Skeletal muscle tissue (tissue), 4 donors: ENCODE measurements around the gene C10orf71. TPM values are rescaled to one million over a fixed set of nuclear protein-coding genes. Genes with fewer than 3 reads are reported as not detected.

Experiments
- H3K27ac ChIP-seq: one replicate; pipeline ENCODE4 v1.7.0; 2013; ENCODE audit warnings: mild to moderate bottlenecking, low read depth, low read length, inconsistent platforms
- H3K27me3 ChIP-seq, 3 donors: one replicate each; pipeline ENCODE4 v1.7.0; 2013; ENCODE audit warnings: low read length in 3 of 3; ENCODE audit not compliant: control insufficient read depth in 3 of 3, insufficient read depth in 3 of 3
- H3K36me3 ChIP-seq, 3 donors: one replicate each; pipeline ENCODE4 v1.7.0; 2013; ENCODE audit warnings: low read length in 3 of 3; ENCODE audit not compliant: control insufficient read depth in 3 of 3, insufficient read depth in 3 of 3
- H3K4me1 ChIP-seq, 3 donors: one replicate each; pipeline ENCODE4 v1.7.0; 2013; ENCODE audit warnings: low read length in 3 of 3, mild to moderate bottlenecking in 3 of 3; ENCODE audit not compliant: control insufficient read depth in 3 of 3, insufficient read depth in 3 of 3
- H3K4me3 ChIP-seq, 3 donors: one replicate each; pipeline ENCODE4 v1.7.0; 2013; ENCODE audit warnings: low read length in 3 of 3
- H3K9ac ChIP-seq, 3 donors: one replicate each; pipeline ENCODE4 v1.7.0; 2013; ENCODE audit warnings: low read length in 3 of 3, mild to moderate bottlenecking in 3 of 3, moderate library complexity in 2 of 3, low read depth in 1 of 3
- H3K9me3 ChIP-seq, 3 donors: one replicate each; pipeline ENCODE4 v1.7.0; 2013; ENCODE audit warnings: low read length in 3 of 3; ENCODE audit not compliant: control insufficient read depth in 3 of 3
- total RNA-seq: library from RNA; depleted of rRNA; stranded (reverse); fragments of >200 nt; gene quantifications from one replicate; pipeline ENCODE4 v1.2.3, GENCODE V29; 2014
- donor health status: Osteomylitis.

Gene C10orf71
- total RNA-seq, 1 donor from 2014 or later, result 4.7 TPM

- H3K4me1 ChIP-seq, result peaks cover 5 to 24% (median 21%) of the 10 kb centered on the region in 3 donors
- no peaks in the 10 kb centered on the region for H3K27me3 ChIP-seq
- H3K9me3 ChIP-seq, result no peaks in the 10 kb centered on the region
- H3K9ac ChIP-seq, result no peak overlapping the region
- H3K36me3 ChIP-seq, result peaks cover 34 to 48% (median 37%) of the 10 kb centered on the region in 3 donors
- no peak overlapping the region for H3K4me3 ChIP-seq
- H3K27ac ChIP-seq, result no peak overlapping the region
Observed at GRCh38 chr10:49327036-49327813, 28.3 kb downstream of the C10orf71 start.

GRCh38 chr10:49328401-49329145 is 29.6 kb downstream of the C10orf71 start:
- H3K4me3 ChIP-seq, result no peak overlapping the region
- H3K9me3 ChIP-seq, result no peaks in the 10 kb centered on the region
- no peak overlapping the region for H3K9ac ChIP-seq
- H3K27me3 ChIP-seq, result no peaks in the 10 kb centered on the region
- H3K27ac ChIP-seq, result no peak overlapping the region
- H3K36me3 ChIP-seq, result peaks cover 25 to 35% (median 26%) of the 10 kb centered on the region in 3 donors
- H3K4me1 ChIP-seq, result peaks cover 0 to 10% (median 7%) of the 10 kb centered on the region in 3 donors

- H3K9ac ChIP-seq, result no peak overlapping the region
- H3K4me1 ChIP-seq, result peaks cover 0 to 5% (median 4%) of the 10 kb centered on the region in 3 donors
- H3K9me3 ChIP-seq, result no peaks in the 10 kb centered on the region
- no peak overlapping the region for H3K4me3 ChIP-seq
- peaks cover 20 to 32% (median 21%) of the 10 kb centered on the region in 3 donors for H3K36me3 ChIP-seq
- no peak overlapping the region for H3K27ac ChIP-seq
- no peaks in the 10 kb centered on the region for H3K27me3 ChIP-seq
Observed at GRCh38 chr10:49329146-49329505, 30.2 kb downstream of the C10orf71 start.

GRCh38 chr10:49330127-49330665 is 31.2 kb downstream of the C10orf71 start:
- peaks cover 0 to 4% (median 2%) of the 10 kb centered on the region in 3 donors for H3K4me1 ChIP-seq
- H3K9ac ChIP-seq, result no peak overlapping the region
- no peak overlapping the region for H3K4me3 ChIP-seq
- H3K36me3 ChIP-seq, result peaks cover 9 to 21% (median 10%) of the 10 kb centered on the region in 3 donors
- H3K9me3 ChIP-seq, result no peaks in the 10 kb centered on the region
- no peaks in the 10 kb centered on the region for H3K27me3 ChIP-seq
- no peak overlapping the region for H3K27ac ChIP-seq

- peaks cover 7 to 9% (median 7%) of the 10 kb centered on the region in 3 donors for H3K36me3 ChIP-seq
- H3K9ac ChIP-seq, result no peak overlapping the region
- no peaks in the 10 kb centered on the region for H3K27me3 ChIP-seq
- H3K27ac ChIP-seq, result no peak overlapping the region
- peaks cover 0 to 4% (median 2%) of the 10 kb centered on the region in 3 donors for H3K4me1 ChIP-seq
- no peaks in the 10 kb centered on the region for H3K9me3 ChIP-seq
- no peak overlapping the region for H3K4me3 ChIP-seq
Observed at GRCh38 chr10:49331431-49331830, 32.5 kb downstream of the C10orf71 start.

GRCh38 chr10:49332333-49332732 is 33.4 kb downstream of the C10orf71 start:
- Histone ChIP-seq H3K27me3 (no peaks in the 10 kb centered on the region), H3K36me3 (peaks cover 0 to 3% (median 2%) of the 10 kb centered on the region in 3 donors), H3K4me3 (no peak overlapping the region)

GRCh38 chr10:49332768-49333167 is 33.8 kb downstream of the C10orf71 start:
- H3K9ac ChIP-seq, result no peak overlapping the region
- peaks cover 0 to 3% (median 2%) of the 10 kb centered on the region in 3 donors for H3K36me3 ChIP-seq
- no peaks in the 10 kb centered on the region for H3K9me3 ChIP-seq
- H3K4me1 ChIP-seq, result peaks cover 0 to 4% (median 2%) of the 10 kb centered on the region in 3 donors
- no peaks in the 10 kb centered on the region for H3K27me3 ChIP-seq
- H3K4me3 ChIP-seq, result no peak overlapping the region
- no peak overlapping the region for H3K27ac ChIP-seq

More at GRCh38 chr10:49332333-49332732, 33.4 kb downstream of the C10orf71 start:
- Histone ChIP-seq H3K9me3 (no peaks in the 10 kb centered on the region), H3K27ac (no peak overlapping the region), H3K9ac (no peak overlapping the region), H3K4me1 (peaks cover 0 to 4% (median 2%) of the 10 kb centered on the region in 3 donors)

GRCh38 chr10:49333192-49333591 is 34.2 kb downstream of the C10orf71 start:
- no peaks in the 10 kb centered on the region for H3K9me3 ChIP-seq
- H3K9ac ChIP-seq, result no peak overlapping the region
- H3K36me3 ChIP-seq, result peaks cover 0 to 3% (median 2%) of the 10 kb centered on the region in 3 donors
- no peak overlapping the region for H3K27ac ChIP-seq
- H3K4me3 ChIP-seq, result no peak overlapping the region
- H3K27me3 ChIP-seq, result no peaks in the 10 kb centered on the region
- H3K4me1 ChIP-seq, result peaks cover 0 to 4% (median 2%) of the 10 kb centered on the region in 3 donors

GRCh38 chr10:49334964-49335363 is 36.0 kb downstream of the C10orf71 start:
- Histone ChIP-seq H3K4me1 (no peaks in the 10 kb centered on the region), H3K27me3 (no peaks in the 10 kb centered on the region), H3K27ac (no peak overlapping the region), H3K9me3 (no peaks in the 10 kb centered on the region), H3K4me3 (no peak overlapping the region), H3K36me3 (peaks cover 0 to 2% (median 0%) of the 10 kb centered on the region in 3 donors), H3K9ac (no peak overlapping the region)
